ENCODE measurements around the gene ABL2.
A peak's percentile ranks its signal among the peaks of the same experiment; 100 is the strongest.
"Not testable (repeated sequence)": the region's sequence is repeated elsewhere in the genome, so short reads cannot be mapped to it uniquely, and the experiment has no call there.

The ABL2 gene

DNA sequence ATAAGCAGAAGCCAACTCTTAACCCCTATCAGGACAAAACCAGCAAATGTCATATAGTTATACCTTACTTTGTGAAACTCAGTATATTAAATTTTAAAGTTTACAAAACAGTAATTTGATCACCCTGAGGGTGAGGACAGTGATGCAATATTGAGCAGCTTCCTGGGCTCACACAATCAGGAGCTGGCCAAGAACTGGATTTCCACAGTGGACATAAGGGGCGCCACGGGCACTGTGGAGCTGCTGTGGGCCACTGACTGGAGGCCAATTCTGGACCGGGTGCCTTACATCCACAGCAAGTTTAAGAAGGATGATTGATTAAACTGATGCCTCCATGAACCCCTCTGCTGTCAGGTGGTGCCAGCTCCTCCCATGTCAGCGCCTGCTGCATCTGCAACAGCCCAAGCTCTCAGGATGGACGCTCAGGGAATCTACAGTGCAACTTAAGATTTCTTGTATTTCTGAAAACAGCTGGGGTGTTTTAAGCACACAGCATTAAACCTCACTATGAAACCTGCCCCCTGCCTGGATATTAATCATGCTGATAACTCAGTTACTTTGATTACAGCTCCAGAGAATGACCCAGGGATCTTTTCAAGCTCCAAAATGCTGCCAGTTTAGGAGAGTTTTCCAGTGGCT, 91.7 kb downstream of the ABL2 start:
- H2BK120ac ChIP-seq (ENCODE audit: low read depth, low read length): no peak overlapping the region
- peak overlapping the region in 1 of 2 experiments; percentile 41 for H3K18ac ChIP-seq (ENCODE audit: low read depth in 1 of 2, low read length in 2 of 2)
- no peak overlapping the region for H2AK5ac ChIP-seq (ENCODE audit: low read length, severe bottlenecking)
- H3K9ac ChIP-seq (ENCODE audit: low read length): peak overlapping the region; percentile 80
- H3K4me2 ChIP-seq (ENCODE audit: low read length, poor library complexity, severe bottlenecking): no peak overlapping the region
- H4K8ac ChIP-seq (ENCODE audit: low read length): peak overlapping the region; percentile 71
- H4K91ac ChIP-seq (ENCODE audit: low read length): no peak overlapping the region
- no peak overlapping the region for H3K14ac ChIP-seq (ENCODE audit: low read length in 2 of 2)
- H3K4me3 ChIP-seq (ENCODE audit: insufficient read depth in 1 of 2, low read depth in 1 of 2, low read length in 2 of 2): peak overlapping the region in 1 of 2 experiments; percentile 71
- H3K23ac ChIP-seq (ENCODE audit: low read length in 2 of 2): no peak overlapping the region
- peak overlapping the region; percentile 1 for H3K27ac ChIP-seq (ENCODE audit: low read length, poor library complexity, severe bottlenecking)
- no peak overlapping the region for H3K4ac ChIP-seq (ENCODE audit: low read depth in 1 of 2, low read length in 2 of 2)
- no peaks in the 10 kb centered on the region for H3K27me3 ChIP-seq (ENCODE audit: control insufficient read depth in 1 of 2, insufficient read depth in 1 of 2, low read length in 2 of 2)
- no peaks in the 10 kb centered on the region for H3K79me1 ChIP-seq (replicated peaks; ENCODE audit: low read length, poor library complexity, severe bottlenecking)
- no peak for DNase-seq
- H2BK12ac ChIP-seq (ENCODE audit: low read length in 2 of 2): no peak overlapping the region
- no peaks in the 10 kb centered on the region for H3K9me3 ChIP-seq (ENCODE audit: control insufficient read depth, low read length)
- no peak overlapping the region for H2BK15ac ChIP-seq (ENCODE audit: low read depth, poor library complexity, severe bottlenecking)
- 92% methylated on average over 5 of the region's 5 CpGs for WGBS
- H2BK5ac ChIP-seq (ENCODE audit: low read depth, low read length, poor library complexity, severe bottlenecking): no peak overlapping the region
- peaks cover 12% of the 10 kb centered on the region for H3K4me1 ChIP-seq (ENCODE audit: control insufficient read depth, insufficient read depth, low read depth, low read length)
- no peak overlapping the region for H2AFZ ChIP-seq (ENCODE audit: low read depth, low read length)
- peaks cover 18 to 46% of the 10 kb centered on the region in 2 experiments for H3K36me3 ChIP-seq (ENCODE audit: control insufficient read depth in 1 of 2, insufficient read depth in 2 of 2, low read depth in 1 of 2, low read length in 2 of 2)

DNA sequence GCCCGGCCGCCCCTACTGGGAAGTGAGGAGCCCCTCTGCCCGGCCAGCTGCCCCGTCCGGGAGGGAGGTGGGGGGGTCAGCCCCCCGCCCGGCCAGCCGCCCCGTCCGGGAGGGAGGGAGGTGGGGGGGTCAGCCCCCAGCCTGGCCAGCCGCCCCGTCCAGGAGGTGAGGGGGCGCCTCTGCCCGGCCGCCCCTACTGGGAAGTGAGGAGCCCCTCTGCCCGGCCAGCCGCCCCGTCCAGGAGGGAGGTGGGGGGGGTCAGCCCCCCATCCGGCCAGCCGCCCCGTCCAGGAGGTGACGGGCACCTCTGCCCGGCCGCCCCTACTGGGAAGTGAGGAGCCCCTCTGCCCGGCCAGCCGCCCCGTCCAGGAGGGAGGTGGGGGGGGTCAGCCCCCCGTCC, 93.8 kb downstream of the ABL2 start:
- not testable (repeated sequence) for H3K23ac ChIP-seq (ENCODE audit: low read length in 2 of 2); H3K79me1 ChIP-seq (replicated peaks; ENCODE audit: low read length, poor library complexity, severe bottlenecking); H2BK120ac ChIP-seq (ENCODE audit: low read depth, low read length); H4K91ac ChIP-seq (ENCODE audit: low read length); H3K18ac ChIP-seq (ENCODE audit: low read depth in 1 of 2, low read length in 2 of 2); H2BK12ac ChIP-seq (ENCODE audit: low read length in 2 of 2); H3K27me3 ChIP-seq (ENCODE audit: control insufficient read depth in 1 of 2, insufficient read depth in 1 of 2, low read length in 2 of 2); H3K9me3 ChIP-seq (ENCODE audit: control insufficient read depth, low read length); H3K4me2 ChIP-seq (ENCODE audit: low read length, poor library complexity, severe bottlenecking); H3K4me3 ChIP-seq (ENCODE audit: insufficient read depth in 1 of 2, low read depth in 1 of 2, low read length in 2 of 2); H2BK5ac ChIP-seq (ENCODE audit: low read depth, low read length, poor library complexity, severe bottlenecking); H3K4ac ChIP-seq (ENCODE audit: low read depth in 1 of 2, low read length in 2 of 2); H4K8ac ChIP-seq (ENCODE audit: low read length); H3K9ac ChIP-seq (ENCODE audit: low read length); H2AK5ac ChIP-seq (ENCODE audit: low read length, severe bottlenecking); H3K27ac ChIP-seq (ENCODE audit: low read length, poor library complexity, severe bottlenecking); H2BK15ac ChIP-seq (ENCODE audit: low read depth, poor library complexity, severe bottlenecking); H2AFZ ChIP-seq (ENCODE audit: low read depth, low read length); DNase-seq; H3K14ac ChIP-seq (ENCODE audit: low read length in 2 of 2)
- WGBS: 94% methylated on average over 8 of the region's 28 CpGs
- Histone ChIP-seq H3K36me3 (ENCODE audit: control insufficient read depth in 1 of 2, insufficient read depth in 2 of 2, low read depth in 1 of 2, low read length in 2 of 2) (peaks cover 24 to 60% of the 10 kb centered on the region in 2 experiments), H3K4me1 (ENCODE audit: control insufficient read depth, insufficient read depth, low read depth, low read length) (peaks cover 11% of the 10 kb centered on the region)

DNA sequence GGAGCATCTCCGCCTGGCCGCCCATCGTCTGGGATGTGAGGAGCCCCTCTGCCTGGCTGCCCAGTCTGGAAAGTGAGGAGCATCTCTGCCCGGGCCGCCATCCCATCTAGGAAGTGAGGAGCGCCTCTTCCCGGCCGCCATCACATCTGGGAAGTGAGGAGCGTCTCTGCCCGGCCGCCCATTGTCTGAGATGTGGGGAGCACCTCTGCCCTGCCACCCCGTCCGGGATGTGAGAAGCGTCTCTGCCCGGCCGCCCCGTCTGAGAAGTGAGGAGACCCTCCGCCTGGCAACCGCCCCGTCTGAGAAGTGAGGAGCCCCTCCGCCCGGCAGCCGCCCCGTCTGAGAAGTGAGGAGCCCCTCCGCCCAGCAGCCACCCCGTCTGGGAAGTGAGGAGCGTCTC, 94.3 kb downstream of the ABL2 start:
- H3K18ac ChIP-seq (ENCODE audit: low read depth in 1 of 2, low read length in 2 of 2); DNase-seq; H2AFZ ChIP-seq (ENCODE audit: low read depth, low read length); H3K4me3 ChIP-seq (ENCODE audit: insufficient read depth in 1 of 2, low read depth in 1 of 2, low read length in 2 of 2); H2BK5ac ChIP-seq (ENCODE audit: low read depth, low read length, poor library complexity, severe bottlenecking); H3K27ac ChIP-seq (ENCODE audit: low read length, poor library complexity, severe bottlenecking); H3K4me2 ChIP-seq (ENCODE audit: low read length, poor library complexity, severe bottlenecking); H3K9me3 ChIP-seq (ENCODE audit: control insufficient read depth, low read length); H2AK5ac ChIP-seq (ENCODE audit: low read length, severe bottlenecking); H3K79me1 ChIP-seq (replicated peaks; ENCODE audit: low read length, poor library complexity, severe bottlenecking); H3K14ac ChIP-seq (ENCODE audit: low read length in 2 of 2); H4K8ac ChIP-seq (ENCODE audit: low read length); H3K4ac ChIP-seq (ENCODE audit: low read depth in 1 of 2, low read length in 2 of 2); H2BK12ac ChIP-seq (ENCODE audit: low read length in 2 of 2); H2BK120ac ChIP-seq (ENCODE audit: low read depth, low read length); H3K23ac ChIP-seq (ENCODE audit: low read length in 2 of 2); H3K27me3 ChIP-seq (ENCODE audit: control insufficient read depth in 1 of 2, insufficient read depth in 1 of 2, low read length in 2 of 2); H4K91ac ChIP-seq (ENCODE audit: low read length); H3K9ac ChIP-seq (ENCODE audit: low read length); H2BK15ac ChIP-seq (ENCODE audit: low read depth, poor library complexity, severe bottlenecking); H3K4me1 ChIP-seq (ENCODE audit: control insufficient read depth, insufficient read depth, low read depth, low read length): not testable (repeated sequence)
- peaks cover 24 to 60% of the 10 kb centered on the region in 2 experiments for H3K36me3 ChIP-seq (ENCODE audit: control insufficient read depth in 1 of 2, insufficient read depth in 2 of 2, low read depth in 1 of 2, low read length in 2 of 2)
- WGBS: no CpG with 5 or more reads among the region's 27 CpGs

DNA sequence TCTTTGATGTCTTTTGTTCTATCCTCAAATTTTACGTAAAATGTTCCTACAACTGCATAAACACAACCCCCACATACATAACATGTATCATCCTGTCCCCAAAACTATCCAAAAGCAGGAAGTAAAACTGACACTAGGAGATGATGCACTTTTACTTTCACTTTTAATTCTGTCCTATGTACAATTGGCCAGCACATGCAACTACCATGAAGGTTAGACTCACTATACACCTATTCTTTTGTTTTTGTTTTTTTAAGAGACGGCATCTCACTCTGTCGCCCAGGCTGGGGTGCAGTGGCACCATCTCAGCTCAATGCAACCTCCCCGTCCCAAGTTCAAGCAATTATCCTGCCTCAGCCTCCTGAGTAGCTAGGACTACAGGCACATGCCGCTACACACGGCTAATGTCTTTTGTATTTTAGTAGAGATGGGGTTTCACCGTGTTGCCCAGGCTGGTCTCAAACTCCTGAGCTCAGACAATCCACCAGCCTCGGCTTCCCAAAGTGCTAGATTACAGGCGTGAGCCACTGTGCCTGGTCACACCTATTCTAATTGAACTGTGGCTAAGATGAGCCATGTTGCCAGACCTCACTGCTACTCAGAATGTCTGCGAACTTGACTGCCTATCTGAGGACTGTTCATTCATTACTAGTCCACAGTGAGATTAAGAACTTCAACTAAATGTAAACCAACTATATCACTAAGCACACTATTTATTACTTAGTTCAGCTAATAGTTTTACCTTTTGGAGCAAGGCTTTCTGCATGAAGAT, 99.6 kb downstream of the ABL2 start:
- DNase-seq: peak; percentile 63
- 89% methylated on average over 10 of the region's 10 CpGs for WGBS
- H2BK12ac ChIP-seq (ENCODE audit: low read length in 2 of 2): peak overlapping the region in 1 of 2 experiments; percentile 50
- no peak overlapping the region for H4K91ac ChIP-seq (ENCODE audit: low read length)
- no peak overlapping the region for H2BK15ac ChIP-seq (ENCODE audit: low read depth, poor library complexity, severe bottlenecking)
- no peak overlapping the region for H2AK5ac ChIP-seq (ENCODE audit: low read length, severe bottlenecking)
- H3K14ac ChIP-seq (ENCODE audit: low read length in 2 of 2): peak overlapping the region in 1 of 2 experiments; percentile 70
- H3K4me1 ChIP-seq (ENCODE audit: control insufficient read depth, insufficient read depth, low read depth, low read length): peaks cover 11% of the 10 kb centered on the region
- no peak overlapping the region for H2AFZ ChIP-seq (ENCODE audit: low read depth, low read length)
- H3K27me3 ChIP-seq (ENCODE audit: control insufficient read depth in 1 of 2, insufficient read depth in 1 of 2, low read length in 2 of 2): no peaks in the 10 kb centered on the region
- peaks cover 31 to 78% of the 10 kb centered on the region in 2 experiments for H3K36me3 ChIP-seq (ENCODE audit: control insufficient read depth in 1 of 2, insufficient read depth in 2 of 2, low read depth in 1 of 2, low read length in 2 of 2)
- peaks cover 6% of the 10 kb centered on the region for H3K79me1 ChIP-seq (replicated peaks; ENCODE audit: low read length, poor library complexity, severe bottlenecking)
- H3K4me2 ChIP-seq (ENCODE audit: low read length, poor library complexity, severe bottlenecking): no peak overlapping the region
- H3K27ac ChIP-seq (ENCODE audit: low read length, poor library complexity, severe bottlenecking): peak overlapping the region; percentile 49
- H2BK5ac ChIP-seq (ENCODE audit: low read depth, low read length, poor library complexity, severe bottlenecking): no peak overlapping the region
- peak overlapping the region in 1 of 2 experiments; percentile 57 for H3K4me3 ChIP-seq (ENCODE audit: insufficient read depth in 1 of 2, low read depth in 1 of 2, low read length in 2 of 2)
- H2BK120ac ChIP-seq (ENCODE audit: low read depth, low read length): no peak overlapping the region
- peak overlapping the region; percentile 49 for H4K8ac ChIP-seq (ENCODE audit: low read length)
- H3K9me3 ChIP-seq (ENCODE audit: control insufficient read depth, low read length): no peaks in the 10 kb centered on the region
- peak overlapping the region; percentile 75 for H3K9ac ChIP-seq (ENCODE audit: low read length)
- H3K23ac ChIP-seq (ENCODE audit: low read length in 2 of 2): no peak overlapping the region
- H3K18ac ChIP-seq (ENCODE audit: low read depth in 1 of 2, low read length in 2 of 2): peak overlapping the region in 1 of 2 experiments; percentile 52
- no peak overlapping the region for H3K4ac ChIP-seq (ENCODE audit: low read depth in 1 of 2, low read length in 2 of 2)
